ENCODE results near the gene GPRC6A. TPM values are rescaled to one million over a fixed set of nuclear protein-coding genes. Genes with fewer than 3 reads are reported as not detected.

Gene GPRC6A
- not detected for total RNA-seq

- H3K4me1 ChIP-seq, result no peaks in the 10 kb centered on the region
- no peaks in the 10 kb centered on the region for H3K36me3 ChIP-seq
- intact Hi-C loops (cut with DNase I), result no loop called here
- TF ChIP-seq POLR2A (IDR thresholded peaks at IDR 0.05), result no peak
- no peak for TF ChIP-seq CTCF (IDR thresholded peaks at IDR 0.05)
- DNase-seq, result no peak
- 37 to 42% methylated on average over 2 of the region's 2 CpGs for WGBS, 2 donors
- no peaks in the 10 kb centered on the region for H3K27me3 ChIP-seq
- H3K9me3 ChIP-seq, result no peaks in the 10 kb centered on the region
- H3K27ac ChIP-seq, result no peak within 1 kb of the TSS
- no peak within 1 kb of the TSS for H3K4me3 ChIP-seq
These were observed at the start of gene GPRC6A for GRCh38 chr6:116828983-116829382. GPRC6A (minus strand) TSS chr6:116829083; CDS start chr6:116829013, 70 bp downstream.

- no peak for DNase-seq
- intact Hi-C loops (cut with DNase I), result no loop called here
- H3K27ac ChIP-seq, result no peak overlapping the region
- H3K36me3 ChIP-seq, result no peaks in the 10 kb centered on the region
- no peak for TF ChIP-seq CTCF (IDR thresholded peaks at IDR 0.05)
- TF ChIP-seq POLR2A (IDR thresholded peaks at IDR 0.05), result no peak
- peaks cover 5 to 58% (median 9%) of the 10 kb centered on the region in 4 donors for H3K27me3 ChIP-seq
- H3K9me3 ChIP-seq, result no peaks in the 10 kb centered on the region
- H3K4me3 ChIP-seq, result no peak overlapping the region
- 14 to 17% methylated on average over 10 of the region's 10 CpGs for WGBS, 2 donors
- H3K4me1 ChIP-seq, result peaks cover 6 to 16% (median 9%) of the 10 kb centered on the region in 3 donors
These were observed 48.9 kb upstream of the GPRC6A start for GRCh38 chr6:116877743-116878142.

- TF ChIP-seq POLR2A (IDR thresholded peaks at IDR 0.05) (no peak), CTCF (IDR thresholded peaks at IDR 0.05) (no peak)
- Histone ChIP-seq H3K4me3 (peak within 1 kb of the TSS in 3 of 4 donors; percentile 10 to 60 (median 41)), H3K4me1 (peaks cover 6 to 16% (median 9%) of the 10 kb centered on the region in 3 donors), H3K36me3 (no peaks in the 10 kb centered on the region), H3K27me3 (peaks cover 5 to 66% (median 9%) of the 10 kb centered on the region in 4 donors), H3K9me3 (no peaks in the 10 kb centered on the region), H3K27ac (no peak within 1 kb of the TSS)
- WGBS, 2 donors, result 2 to 3% methylated on average over 15 of the region's 73 CpGs
- DNase-seq, result no peak
- intact Hi-C loops (cut with DNase I), result no loop called here
These were observed 48.0 kb upstream of the GPRC6A start, which contains the start of gene RFX6 for GRCh38 chr6:116876635-116877611. RFX6 (plus strand) TSS chr6:116877242; CDS start chr6:116877276, 34 bp downstream.

- H3K4me1 ChIP-seq, result peaks cover 6 to 16% (median 9%) of the 10 kb centered on the region in 3 donors
- no peaks in the 10 kb centered on the region for H3K36me3 ChIP-seq
- H3K27ac ChIP-seq, result no peak overlapping the region
- peak overlapping the region in 1 of 4 donors; percentile 60 for H3K4me3 ChIP-seq
- H3K27me3 ChIP-seq, result peaks cover 5 to 67% (median 9%) of the 10 kb centered on the region in 4 donors
- TF ChIP-seq CTCF (IDR thresholded peaks at IDR 0.05) (no peak), POLR2A (IDR thresholded peaks at IDR 0.05) (no peak)
- intact Hi-C loops (cut with DNase I), result no loop called here
- H3K9me3 ChIP-seq, result no peaks in the 10 kb centered on the region
- WGBS, 2 donors, result 24 to 29% methylated on average over 8 of the region's 8 CpGs
- no peak for DNase-seq
These were observed 47.2 kb upstream of the GPRC6A start for GRCh38 chr6:116876107-116876506.

GRCh38 chr6:116872771-116873170, 43.9 kb upstream of the GPRC6A start:
- WGBS, 2 donors, result 81 to 87% methylated on average over 4 of the region's 4 CpGs
- no peaks in the 10 kb centered on the region for H3K9me3 ChIP-seq
- peaks cover 0 to 56% (median 8%) of the 10 kb centered on the region in 4 donors for H3K27me3 ChIP-seq
- H3K36me3 ChIP-seq, result no peaks in the 10 kb centered on the region
- intact Hi-C loops (cut with DNase I), result no loop called here
- DNase-seq, result no peak
- H3K4me1 ChIP-seq, result peaks cover 6 to 16% (median 9%) of the 10 kb centered on the region in 3 donors
- no peak overlapping the region for H3K4me3 ChIP-seq
- H3K27ac ChIP-seq, result no peak overlapping the region
- TF ChIP-seq POLR2A (IDR thresholded peaks at IDR 0.05) (no peak), CTCF (IDR thresholded peaks at IDR 0.05) (no peak)
